H1 (cell line): ENCODE results near the gene SLC39A11. TPM values are rescaled to one million over a fixed set of nuclear protein-coding genes. Genes with fewer than 3 reads are reported as not detected.

Source experiments
- CTCF ChIA-PET: fragments of 300-600 bp; sonication (Branson Sonifier 250); formaldehyde crosslinking; loops from one replicate; lab custom pipeline; 2021; ENCODE audit not compliant: partially characterized antibody; lab: Charles Lee
- POLR2A ChIA-PET: fragments of 300-600 bp; sonication (Branson Sonifier 250); formaldehyde crosslinking; loops from one replicate; lab custom pipeline; 2021; ENCODE audit warnings: inconsistent platforms; ENCODE audit not compliant: partially characterized antibody; lab: Charles Lee
- DNase-seq, 2 experiments: peaks; one replicate each; pipeline versions ENCODE4 v3.0.0 to v3.0.0-alpha.2; 2010 to 2022; ENCODE audit warnings: low spot score in 2 of 2, low read depth in 1 of 2, mixed read lengths in 1 of 2
- FAIRE-seq: peaks from 2 replicates; lab custom pipeline; 2011; peaks lifted over from hg19 to GRCh38; lab: Jason Lieb, UNC
- H2AFZ ChIP-seq: 2 replicates; pipeline ENCODE4 v1.8.1; 2012; ENCODE audit warnings: low read length, inconsistent platforms
- H2AK5ac ChIP-seq: 2 replicates; pipeline ENCODE4 v1.6.1; 2013; ENCODE audit warnings: low read depth, low read length
- H2BK120ac ChIP-seq: replicated peaks from 2 replicates; pipeline ENCODE3; 2013; ENCODE audit warnings: low read depth, low read length, inconsistent platforms
- H2BK12ac ChIP-seq: 2 replicates; pipeline ENCODE4 v1.6.1; 2013; ENCODE audit warnings: low read depth, low read length
- H2BK15ac ChIP-seq: 2 replicates; pipeline ENCODE4 v1.6.1; 2013; ENCODE audit warnings: low read length
- H2BK20ac ChIP-seq: 2 replicates; pipeline ENCODE4 v1.6.1; 2013; ENCODE audit warnings: low read length
- H2BK5ac ChIP-seq: 2 replicates; pipeline ENCODE4 v1.6.1; 2013; ENCODE audit warnings: low read depth, low read length
- H3K14ac ChIP-seq: 2 replicates; pipeline ENCODE4 v1.6.1; 2013; ENCODE audit warnings: inconsistent platforms; ENCODE audit not compliant: insufficient read length
- H3K18ac ChIP-seq: 2 replicates; pipeline ENCODE4 v1.6.1; 2013; ENCODE audit warnings: low read length; ENCODE audit errors: extremely low read depth
- H3K23ac ChIP-seq: 2 replicates; pipeline ENCODE4 v1.6.1; 2013; ENCODE audit warnings: inconsistent platforms; ENCODE audit not compliant: insufficient read length
- H3K23me2 ChIP-seq: 2 replicates; pipeline ENCODE4 v1.6.1; 2013; ENCODE audit warnings: low read depth, low read length
- H3K27ac ChIP-seq: 2 replicates; pipeline ENCODE4 v1.6.1; 2011; ENCODE audit warnings: low read depth, low read length, inconsistent platforms
- H3K27me3 ChIP-seq, 4 experiments: replicated peaks in 1 of 4; 1 replicate in 1 of 4; 2 replicates in 3 of 4; pipeline versions ENCODE4 v1.6.1 to v1.8.1; 2011 to 2013; ENCODE audit warnings: low read length in 3 of 4, mild to moderate bottlenecking in 3 of 4, inconsistent platforms in 2 of 4, mixed read lengths in 2 of 4, moderate library complexity in 1 of 4; ENCODE audit not compliant: control insufficient read depth in 3 of 4, insufficient read depth in 3 of 4; ENCODE audit errors: extremely low read depth in 1 of 4
- H3K36me3 ChIP-seq, 4 experiments: 2 replicates each; pipeline versions ENCODE4 v1.6.1 to v1.8.1; 2011 to 2013; ENCODE audit warnings: mild to moderate bottlenecking in 4 of 4, low read length in 3 of 4, moderate library complexity in 2 of 4, control low read depth in 1 of 4, inconsistent platforms in 1 of 4; ENCODE audit not compliant: insufficient read depth in 4 of 4, control insufficient read depth in 2 of 4
- H3K4ac ChIP-seq: replicated peaks from 2 replicates; pipeline ENCODE3; 2013; ENCODE audit warnings: low read length, low read depth, mixed read lengths, inconsistent platforms; ENCODE audit not compliant: insufficient read length
- H3K4me1 ChIP-seq, 4 experiments: replicated peaks in 1 of 4; 1 replicate in 1 of 4; 2 replicates in 3 of 4; pipeline versions ENCODE4 v1.6.1 to v1.8.1; 2011 to 2013; ENCODE audit warnings: low read length in 3 of 4, inconsistent platforms in 2 of 4, mixed read lengths in 1 of 4; ENCODE audit not compliant: insufficient read depth in 4 of 4, control insufficient read depth in 3 of 4
- H3K4me2 ChIP-seq, 2 experiments: 2 replicates each; pipeline versions ENCODE4 v1.6.1 to v1.8.1; 2011 to 2013; ENCODE audit warnings: low read depth in 2 of 2, low read length in 2 of 2, control low read depth in 1 of 2, inconsistent platforms in 1 of 2, mild to moderate bottlenecking in 1 of 2; ENCODE audit not compliant: insufficient read depth in 1 of 2
- H3K4me3 ChIP-seq, 4 experiments: fragments of 200-600, 300-600 bp in 1 of 4; sonication (generic), shearing (Covaris generic), sonication (Bioruptor Twin) in 1 of 4; 2 replicates each; pipeline versions ENCODE4 v1.5.1 to v1.8.1; 2011 to 2016; ENCODE audit warnings: low read length in 4 of 4, low read depth in 3 of 4, control low read depth in 2 of 4, inconsistent platforms in 2 of 4, mild to moderate bottlenecking in 2 of 4, mixed read lengths in 1 of 4, moderate library complexity in 1 of 4; ENCODE audit not compliant: insufficient read depth in 2 of 4; ENCODE audit errors: extremely low read depth in 1 of 4
- H3K56ac ChIP-seq: replicated peaks from 2 replicates; pipeline ENCODE3; 2013; ENCODE audit warnings: low read depth, mild to moderate bottlenecking, mixed read lengths, low read length, inconsistent platforms; ENCODE audit not compliant: insufficient read length
- H3K79me1 ChIP-seq: 2 replicates; pipeline ENCODE4 v1.6.1; 2013; ENCODE audit warnings: low read depth, low read length, control low read depth
- H3K79me2 ChIP-seq, 2 experiments: 2 replicates each; pipeline versions ENCODE4 v1.6.1 to v1.8.1; 2012 to 2013; ENCODE audit warnings: low read length in 2 of 2, mild to moderate bottlenecking in 2 of 2, inconsistent platforms in 1 of 2; ENCODE audit not compliant: insufficient read depth in 2 of 2, control insufficient read depth in 1 of 2
- H3K9ac ChIP-seq, 4 experiments: replicated peaks in 1 of 4; 1 replicate in 1 of 4; 2 replicates in 3 of 4; pipeline versions ENCODE4 v1.6.1 to v1.8.1; 2011 to 2013; ENCODE audit warnings: low read depth in 3 of 4, low read length in 3 of 4, control low read depth in 2 of 4, mild to moderate bottlenecking in 2 of 4, moderate library complexity in 2 of 4, inconsistent platforms in 1 of 4; ENCODE audit errors: extremely low read depth in 1 of 4
- H3K9me3 ChIP-seq, 2 experiments: 2 replicates each; pipeline versions ENCODE4 v1.6.1 to v1.8.1; 2012 to 2013; ENCODE audit warnings: mild to moderate bottlenecking in 2 of 2, moderate library complexity in 2 of 2, control low read depth in 1 of 2, inconsistent platforms in 1 of 2, low read depth in 1 of 2, low read length in 1 of 2, mixed read lengths in 1 of 2; ENCODE audit not compliant: insufficient read depth in 2 of 2
- H4K20me1 ChIP-seq, 2 experiments: replicated peaks in 1 of 2; 2 replicates each; pipeline versions ENCODE3 to v1.8.1; 2011 to 2013; ENCODE audit warnings: inconsistent platforms in 2 of 2, low read length in 2 of 2, mild to moderate bottlenecking in 1 of 2; ENCODE audit not compliant: insufficient read depth in 2 of 2, control insufficient read depth in 1 of 2
- H4K5ac ChIP-seq: 2 replicates; pipeline ENCODE4 v1.6.1; 2013; ENCODE audit warnings: low read length, low read depth, mixed read lengths, inconsistent platforms; ENCODE audit not compliant: insufficient read length
- H4K8ac ChIP-seq: 2 replicates; pipeline ENCODE4 v1.8.0; 2013; ENCODE audit warnings: mild to moderate bottlenecking, moderate library complexity, low read length, inconsistent platforms; ENCODE audit not compliant: insufficient read depth; ENCODE audit errors: extremely low read depth
- H4K91ac ChIP-seq: replicated peaks from 2 replicates; pipeline ENCODE3; 2013; ENCODE audit warnings: low read length, mixed read lengths, inconsistent platforms; ENCODE audit not compliant: insufficient read length
- HDAC2 ChIP-seq, 2 experiments: fragments of 300-600 bp in 1 of 2; sonication (generic) in 1 of 2; IDR thresholded peaks; 2 replicates each; pipeline ENCODE4 v1.6.1; 2011 to 2012; ENCODE audit warnings: low read depth in 2 of 2, low read length in 2 of 2, mild to moderate bottlenecking in 2 of 2, moderate library complexity in 2 of 2, borderline replicate concordance in 1 of 2, inconsistent platforms in 1 of 2
- RFX5 ChIP-seq: IDR thresholded peaks from 2 replicates; pipeline ENCODE4 v1.6.1; 2011; ENCODE audit warnings: low read depth, low read length, improper control_type of control experiment, borderline replicate concordance
- SIRT6 ChIP-seq: IDR thresholded peaks from one replicate; pipeline ENCODE4 v1.7.1; 2012; ENCODE audit warnings: low read length, inconsistent platforms
- WGBS, 2 experiments: shearing (Covaris generic) in 1 of 2; methylation state at CpG; one replicate each; pipeline versions ENCODE4 v1.1.6 to v1.1.7; 2013 to 2015; ENCODE audit warnings: low lambda C conversion rate in 2 of 2, mixed read lengths in 2 of 2, inconsistent platforms in 1 of 2, low coverage in 1 of 2, missing lambda C conversion rate in 1 of 2; ENCODE audit not compliant: insufficient replicate concordance in 2 of 2, insufficient coverage in 1 of 2, insufficient read length in 1 of 2; ENCODE audit errors: extremely low coverage in 1 of 2, missing lambda C conversion rate in 1 of 2; 5-methylcytosine and 5-hydroxymethylcytosine counted together
- polyA plus RNA-seq, 7 experiments: library from polyadenylated mRNA; depleted of rRNA in 3 of 7; stranded (reverse) in 5 of 7; unstranded in 2 of 7; fragments of >200 nt in 5 of 7; fragments of 200-250 nt in 2 of 7; gene quantifications; 1 replicate in 5 of 7; 2 replicates in 1 of 7; 4 replicates in 1 of 7; pipeline versions ENCODE4 v1.2.1 to v1.2.3, GENCODE V29; 2011 to 2013; ENCODE audit warnings: missing spikeins in 2 of 7, mixed read lengths in 2 of 7
- total RNA-seq: library from RNA; stranded (reverse); fragmentation: NEBNext Ultra II Directional; extraction: Animal tissue kit (Norgen Biotek cat#: 25700); gene quantifications from 2 replicates; pipeline ENCODE4 v1.2.1, GENCODE V29; 2021

The SLC39A11 gene
- total and polyA plus RNA-seq, 2 of the 8 experiments (the other 6 are each of a cell fraction or from before 2014, with no cell fraction given), result 12.2 to 19.6 TPM

DNA sequence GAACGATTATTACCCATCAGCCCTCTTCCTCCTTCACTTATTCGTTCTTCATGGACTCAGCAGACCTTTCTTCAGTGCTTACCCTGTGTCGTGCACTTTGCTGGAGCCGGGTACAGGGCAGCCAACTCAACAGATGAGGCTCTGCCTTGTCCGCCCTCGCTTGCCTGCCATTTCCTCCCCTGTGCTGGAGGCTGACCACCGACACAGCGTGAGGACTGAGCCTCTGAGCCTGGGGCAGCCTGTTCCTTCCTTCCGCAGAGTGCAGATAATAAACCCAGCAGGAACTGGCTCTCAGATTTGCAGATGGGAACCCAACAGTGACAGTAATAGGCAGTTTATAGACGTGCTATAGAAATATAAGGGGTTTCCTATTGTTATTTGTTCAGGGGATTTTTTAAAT, 7.0 kb upstream of the SLC39A11 start:
- peak overlapping the region in 1 of 2 experiments; percentile 10; a peak in 1 of 4 replicates for H3K4me2 ChIP-seq
- H2AK5ac ChIP-seq, result no peak overlapping the region
- H3K14ac ChIP-seq, result no peak overlapping the region
- DNase-seq (no peak), FAIRE-seq (no peak)
- no peak overlapping the region for H3K23ac ChIP-seq
- POLR2A ChIA-PET, result no interaction called here
- H3K9ac ChIP-seq, result peak overlapping the region in 1 of 4 experiments; percentile 40; a peak in 2 of 7 replicates
- no peaks in the 10 kb centered on the region for H3K79me1 ChIP-seq
- CTCF ChIA-PET, result interaction anchor here (0.6 kb wide), 1 partner anchor 30 kb away, joined by 3 read pairs; no protein-coding TSS in a partner anchor
- no peaks in the 10 kb centered on the region; the same call in 1 of the 2 replicates for H3K23me2 ChIP-seq
- peak overlapping the region; percentile 32; the same call in 1 of the 2 replicates for H3K18ac ChIP-seq
- H3K27ac ChIP-seq, result no peak overlapping the region
- no peak overlapping the region for H3K4me3 ChIP-seq
- H2BK120ac ChIP-seq, result no peak overlapping the region
- H2BK20ac ChIP-seq, result no peak overlapping the region
- no peak overlapping the region for H4K8ac ChIP-seq
- H3K4me1 ChIP-seq, result 0 out of 7 replicates have a peak, but pooled peaks cover 0 to 2% (median 0%) of the 10 kb centered on the region in 4 experiments
- H2BK15ac ChIP-seq, result no peak overlapping the region
- H2BK12ac ChIP-seq, result 0 out of 2 replicates have a peak overlapping the region, but pooled peaks have one; percentile 14
- H3K9me3 ChIP-seq, result no peaks in the 10 kb centered on the region
- 87% methylated on average over 10 of the region's 10 CpGs; no CpG with 5 or more reads in 1 of the 2 experiments for WGBS, 2 experiments
- H4K5ac ChIP-seq, result no peak overlapping the region
- no peaks in the 10 kb centered on the region for H3K36me3 ChIP-seq
- peak overlapping the region; percentile 17 for H4K91ac ChIP-seq
- H4K20me1 ChIP-seq, result no peaks in the 10 kb centered on the region
- no peak overlapping the region for H3K4ac ChIP-seq
- 0 out of 2 replicates have a peak overlapping the region, but pooled peaks have one; percentile 6 for H2AFZ ChIP-seq
- H3K79me2 ChIP-seq, result no peaks in the 10 kb centered on the region
- H2BK5ac ChIP-seq, result no peak overlapping the region
- H3K56ac ChIP-seq, result no peak overlapping the region
- no peaks in the 10 kb centered on the region for H3K27me3 ChIP-seq
- TF ChIP-seq HDAC2 (IDR thresholded peaks at IDR 0.05; ENCODE audit: borderline replicate concordance in 1 of 2, low read depth in 2 of 2, low read length in 2 of 2) (no peak), RFX5 (no peak), SIRT6 (no peak)
